D721Med (cell line): Measurements from ENCODE around the gene ISG15.

Experiments used
- DNase-seq: peaks from one replicate; pipeline ENCODE4 v3.0.0; 2011; ENCODE audit warnings: low spot score; ENCODE audit not compliant: insufficient read length
- FAIRE-seq: peaks from 2 replicates; lab custom pipeline; 2011; peaks lifted over from hg19 to GRCh38; lab: Jason Lieb, UNC
- CTCF ChIP-seq: IDR thresholded peaks from 2 replicates; pipeline ENCODE4 v1.5.1; 2012; ENCODE audit warnings: mild to moderate bottlenecking, control low read depth; ENCODE audit not compliant: insufficient read depth; ENCODE audit errors: missing control alignments

Gene ISG15

GRCh38 chr1:1021010-1021919, 8.0 kb downstream of the ISG15 start:
- no peak for FAIRE-seq
- TF ChIP-seq CTCF = no peak
- no peak for DNase-seq

DNA sequence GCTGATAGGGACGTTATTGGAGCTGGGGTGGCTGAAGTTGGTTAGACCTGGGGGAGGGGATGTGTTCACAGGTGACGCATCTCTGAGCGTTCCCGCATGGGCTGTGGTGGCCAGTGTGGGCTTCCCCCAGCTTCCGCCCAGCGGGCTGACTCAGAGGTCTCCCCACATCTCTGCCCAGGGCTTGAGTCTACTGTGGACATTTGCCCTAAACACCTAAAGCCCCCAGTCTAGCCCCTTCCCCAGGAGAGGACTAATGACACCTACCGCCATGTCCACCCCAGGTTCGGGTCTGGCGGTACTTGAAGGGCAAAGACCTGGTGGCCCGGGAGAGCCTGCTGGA, 8.6 kb downstream of the ISG15 start:
- TF ChIP-seq CTCF = no peak
- no peak for FAIRE-seq
- DNase-seq = no peak

- no peak for TF ChIP-seq CTCF
- DNase-seq (no peak), FAIRE-seq (no peak)
Measured at GRCh38 chr1:1022302-1023009, 9.2 kb downstream of the ISG15 start.

GRCh38 chr1:1023700-1024099, 10.4 kb downstream of the ISG15 start:
- DNase-seq (no peak), FAIRE-seq (no peak)
- no peak for TF ChIP-seq CTCF

GRCh38 chr1:1024149-1024770, 11.0 kb downstream of the ISG15 start:
- TF ChIP-seq CTCF = no peak
- DNase-seq (no peak), FAIRE-seq (no peak)

DNA sequence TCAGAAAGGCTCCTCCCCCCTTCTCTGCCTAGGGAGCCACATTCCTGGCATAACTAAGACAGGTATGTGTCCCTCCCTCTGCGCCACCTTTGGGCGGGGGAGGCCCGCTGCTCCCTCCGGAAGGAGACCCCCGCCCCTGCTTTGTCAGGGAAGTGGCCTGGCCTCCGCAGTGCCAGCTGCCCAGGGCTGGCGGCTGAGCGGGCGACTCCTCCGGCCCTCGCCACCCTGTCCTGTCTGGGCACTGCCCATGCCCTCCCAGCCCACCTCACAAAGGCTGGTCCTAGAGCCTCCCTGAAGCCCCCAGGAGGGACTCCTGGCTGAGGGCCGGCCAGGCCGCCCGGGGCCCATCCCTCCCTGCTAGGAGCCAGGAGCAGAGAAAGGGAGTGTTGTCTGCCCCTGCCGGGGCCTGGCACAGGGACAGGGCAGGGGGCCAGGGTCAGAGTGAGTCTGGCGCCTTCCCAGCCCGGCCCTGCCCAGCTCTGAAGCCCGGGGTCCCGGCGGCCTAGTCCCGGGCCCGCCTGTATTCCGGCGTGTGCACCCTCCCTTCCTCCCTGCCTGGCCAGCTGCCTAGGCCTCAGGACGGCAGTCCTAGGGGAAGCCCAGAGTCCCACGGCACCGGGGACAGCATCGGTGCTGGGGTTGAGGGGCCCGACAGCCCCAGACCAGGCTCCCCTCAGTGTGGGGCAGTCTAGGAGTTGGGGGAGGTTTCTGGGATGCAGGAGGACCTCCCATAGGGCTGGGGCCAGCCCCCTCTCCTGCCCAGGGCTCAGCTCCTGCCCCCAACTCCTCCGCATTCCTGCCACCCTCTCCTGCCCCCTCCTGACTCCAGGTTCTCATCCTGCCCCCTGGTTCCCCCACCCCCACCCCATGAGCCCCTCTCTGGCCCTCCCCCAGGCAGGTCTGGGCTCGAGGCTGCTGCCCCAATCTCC, 11.7 kb downstream of the ISG15 start:
- TF ChIP-seq CTCF = no peak
- DNase-seq (no peak), FAIRE-seq (no peak)
